GM12801 (cell line): ENCODE data around the gene SHISA8.

Experiments used
- TF ChIP-seq, protein P1 (sequence below): IDR thresholded peaks from one replicate; pipeline ENCODE4 v1.5.1; 2011; ENCODE audit warnings: control low read depth; ENCODE audit not compliant: insufficient read length; ENCODE audit errors: extremely low read depth

The SHISA8 gene

DNA sequence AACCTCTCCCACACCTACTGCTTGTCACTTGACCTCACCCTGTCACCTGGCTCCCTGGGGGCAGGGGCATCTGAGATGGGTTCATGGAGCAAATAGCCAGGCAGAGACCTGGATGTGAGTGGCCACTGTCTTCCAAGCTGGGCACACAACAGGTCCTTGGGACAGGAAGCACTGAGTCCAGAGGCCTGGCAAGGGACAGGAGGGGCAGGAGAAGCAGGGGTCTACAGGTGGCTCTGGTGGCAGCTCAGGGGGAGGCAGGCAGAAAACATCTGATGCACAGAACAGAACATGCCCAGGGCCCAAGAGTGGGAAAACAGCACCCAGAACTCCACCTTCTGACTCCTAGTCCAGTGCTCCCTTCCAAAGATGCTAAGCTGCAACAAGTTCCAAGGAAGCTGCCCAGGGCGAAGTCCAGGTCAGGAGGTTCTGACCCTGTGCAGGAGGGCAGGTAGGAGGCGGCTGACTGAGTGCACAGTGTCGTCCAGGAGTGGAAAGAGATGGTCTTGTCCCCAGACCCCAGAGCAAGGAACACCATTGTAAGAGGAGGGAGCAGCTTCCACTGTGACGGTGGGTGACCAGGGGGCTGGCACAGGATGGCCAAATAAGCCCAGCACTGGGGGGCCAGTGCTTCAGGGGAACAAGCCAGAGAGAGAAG is 8.2 kb upstream of the SHISA8 start:
- TF ChIP-seq, protein P1, sequence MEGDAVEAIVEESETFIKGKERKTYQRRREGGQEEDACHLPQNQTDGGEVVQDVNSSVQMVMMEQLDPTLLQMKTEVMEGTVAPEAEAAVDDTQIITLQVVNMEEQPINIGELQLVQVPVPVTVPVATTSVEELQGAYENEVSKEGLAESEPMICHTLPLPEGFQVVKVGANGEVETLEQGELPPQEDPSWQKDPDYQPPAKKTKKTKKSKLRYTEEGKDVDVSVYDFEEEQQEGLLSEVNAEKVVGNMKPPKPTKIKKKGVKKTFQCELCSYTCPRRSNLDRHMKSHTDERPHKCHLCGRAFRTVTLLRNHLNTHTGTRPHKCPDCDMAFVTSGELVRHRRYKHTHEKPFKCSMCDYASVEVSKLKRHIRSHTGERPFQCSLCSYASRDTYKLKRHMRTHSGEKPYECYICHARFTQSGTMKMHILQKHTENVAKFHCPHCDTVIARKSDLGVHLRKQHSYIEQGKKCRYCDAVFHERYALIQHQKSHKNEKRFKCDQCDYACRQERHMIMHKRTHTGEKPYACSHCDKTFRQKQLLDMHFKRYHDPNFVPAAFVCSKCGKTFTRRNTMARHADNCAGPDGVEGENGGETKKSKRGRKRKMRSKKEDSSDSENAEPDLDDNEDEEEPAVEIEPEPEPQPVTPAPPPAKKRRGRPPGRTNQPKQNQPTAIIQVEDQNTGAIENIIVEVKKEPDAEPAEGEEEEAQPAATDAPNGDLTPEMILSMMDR, result no peak

DNA sequence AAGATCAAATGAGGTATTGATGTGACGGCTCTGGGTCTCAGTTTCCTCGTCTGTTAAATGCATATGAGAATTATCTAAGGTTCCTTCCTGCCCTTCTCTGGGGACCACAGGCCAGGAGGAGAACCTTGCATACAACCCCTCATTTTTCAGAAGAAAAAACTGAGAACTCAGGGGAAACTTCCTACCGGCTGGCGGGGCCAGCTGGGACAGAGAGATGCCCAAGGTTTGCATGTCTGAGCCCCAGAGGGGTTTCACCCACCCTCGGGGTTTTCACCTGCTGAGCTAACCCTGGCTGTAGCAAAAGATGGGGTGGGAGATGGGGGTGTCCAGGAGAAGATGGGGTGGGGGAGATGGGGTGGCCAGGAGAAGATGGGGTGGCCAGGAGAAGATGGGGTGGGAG is 7.5 kb upstream of the SHISA8 start:
- TF ChIP-seq, protein P1, result no peak

DNA sequence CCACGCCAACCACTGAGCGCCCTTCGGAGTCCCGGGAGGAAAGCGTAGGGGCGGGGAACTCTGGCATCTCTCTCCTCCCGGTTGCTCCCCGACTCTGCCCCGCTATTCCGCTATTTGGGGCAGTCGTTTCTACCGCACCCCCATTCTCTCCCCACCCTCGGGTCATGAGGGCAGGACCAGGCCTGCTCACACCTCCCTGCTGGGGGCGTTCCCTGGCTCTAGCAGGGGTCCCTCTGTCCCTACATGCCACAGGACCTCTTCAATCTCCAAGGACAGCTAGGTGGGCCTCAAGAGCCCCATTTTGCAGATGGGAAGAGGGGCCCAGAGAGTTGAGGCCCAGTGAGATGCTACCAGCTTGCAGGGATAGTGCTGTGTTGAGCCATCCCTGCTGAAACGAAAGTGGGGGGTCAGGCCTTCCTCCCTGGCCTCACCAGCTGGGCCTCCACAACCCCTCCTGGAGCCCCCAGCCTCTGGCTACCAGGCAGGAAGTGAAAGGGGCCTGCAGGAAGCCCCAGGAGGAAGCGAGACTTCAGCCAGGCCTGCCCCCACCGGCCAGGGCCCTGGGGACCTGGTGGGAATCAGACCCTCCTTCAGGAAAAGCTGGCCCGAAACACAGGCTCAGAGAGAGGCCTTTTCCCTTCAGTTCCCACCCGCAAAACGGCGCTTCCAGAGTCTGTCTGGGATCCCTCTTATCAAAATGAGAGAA is 5.5 kb upstream of the SHISA8 start:
- TF ChIP-seq, protein P1, result no peak

DNA sequence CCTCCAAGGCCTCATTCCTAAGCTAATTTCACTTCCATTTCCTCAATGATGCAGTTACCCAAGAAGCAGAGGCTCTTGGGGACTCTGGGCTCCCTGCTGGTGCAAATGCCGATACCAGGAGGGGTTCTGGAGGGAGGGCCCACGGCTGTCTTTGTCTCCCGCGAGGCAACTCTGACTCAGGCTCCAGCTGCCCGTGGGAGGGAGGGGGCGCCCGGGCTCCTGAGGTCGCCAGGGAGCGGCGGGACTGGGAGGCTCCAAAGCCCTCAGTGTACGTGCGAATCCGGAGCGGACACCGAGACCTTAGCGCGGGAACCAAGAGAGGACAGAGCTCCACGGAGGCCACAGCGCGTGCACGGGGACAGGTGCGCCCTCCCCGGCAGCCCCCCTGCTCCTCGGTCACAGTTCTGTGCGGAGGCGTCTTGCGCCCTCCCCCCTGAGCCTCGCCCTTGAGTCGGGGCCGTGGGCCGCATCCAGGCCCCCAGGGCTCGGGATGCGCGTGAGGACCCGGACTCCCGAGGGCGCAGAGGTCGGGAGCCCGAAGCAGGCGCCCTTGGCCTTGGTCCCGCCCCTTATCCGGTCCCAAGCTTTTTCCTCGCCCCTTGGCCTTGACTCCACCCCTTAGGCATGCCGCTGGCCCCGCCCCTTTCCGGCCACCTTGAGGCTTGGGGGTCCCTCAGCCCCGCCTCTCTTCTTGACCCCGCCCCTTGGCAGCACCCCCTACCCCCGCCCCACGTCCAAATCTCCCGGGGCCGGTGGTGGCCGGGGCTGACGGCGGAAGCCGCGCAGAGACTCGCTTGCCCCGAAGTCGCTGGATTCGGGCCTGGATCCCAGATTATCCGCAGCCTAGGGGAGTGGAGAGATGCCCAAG is 4.7 kb upstream of the SHISA8 start:
- TF ChIP-seq, protein P1, result no peak

DNA sequence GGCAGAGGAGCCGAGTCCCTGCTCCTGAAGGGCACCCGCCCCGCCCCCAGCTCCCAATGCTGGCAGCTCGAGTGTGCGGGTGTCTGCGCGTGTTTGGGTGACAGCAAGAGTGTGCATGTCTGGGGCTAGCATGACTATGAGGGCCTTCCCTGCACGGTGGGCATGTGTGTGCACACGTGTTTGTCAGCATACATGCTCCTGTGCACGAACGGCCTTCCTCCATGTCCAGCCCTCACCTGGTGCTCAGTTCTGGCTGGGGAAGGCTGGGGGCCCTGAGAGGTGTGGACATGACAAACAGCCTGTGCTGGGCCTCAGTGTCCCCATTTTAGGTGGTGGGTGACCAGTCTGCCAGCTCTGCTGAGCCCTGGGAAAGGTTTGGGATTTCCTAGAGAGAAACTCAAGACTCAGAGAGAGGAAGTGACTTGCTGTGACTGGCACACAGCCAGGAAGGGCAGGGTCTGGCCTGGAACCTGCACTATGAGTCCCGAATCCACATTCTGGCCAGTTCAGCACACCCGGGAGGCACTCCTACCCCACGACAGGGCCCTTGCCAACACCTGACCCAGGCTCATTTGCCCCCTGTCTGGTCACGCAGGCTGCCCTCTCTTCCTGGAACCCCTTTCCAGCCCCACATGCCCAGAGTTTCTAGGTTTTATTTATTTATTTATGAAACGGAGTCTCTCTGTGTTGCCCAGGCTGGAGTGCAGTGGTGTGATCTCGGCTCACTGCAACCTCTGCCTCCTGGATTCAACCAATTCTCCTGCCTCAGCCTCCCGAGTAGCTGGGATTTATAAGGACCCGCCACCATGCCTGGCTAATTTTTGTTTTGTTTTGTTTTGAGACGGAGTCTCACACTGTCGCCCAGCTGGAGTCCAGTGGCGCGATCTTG is 3.3 kb upstream of the SHISA8 start:
- TF ChIP-seq, protein P1, result no peak

DNA sequence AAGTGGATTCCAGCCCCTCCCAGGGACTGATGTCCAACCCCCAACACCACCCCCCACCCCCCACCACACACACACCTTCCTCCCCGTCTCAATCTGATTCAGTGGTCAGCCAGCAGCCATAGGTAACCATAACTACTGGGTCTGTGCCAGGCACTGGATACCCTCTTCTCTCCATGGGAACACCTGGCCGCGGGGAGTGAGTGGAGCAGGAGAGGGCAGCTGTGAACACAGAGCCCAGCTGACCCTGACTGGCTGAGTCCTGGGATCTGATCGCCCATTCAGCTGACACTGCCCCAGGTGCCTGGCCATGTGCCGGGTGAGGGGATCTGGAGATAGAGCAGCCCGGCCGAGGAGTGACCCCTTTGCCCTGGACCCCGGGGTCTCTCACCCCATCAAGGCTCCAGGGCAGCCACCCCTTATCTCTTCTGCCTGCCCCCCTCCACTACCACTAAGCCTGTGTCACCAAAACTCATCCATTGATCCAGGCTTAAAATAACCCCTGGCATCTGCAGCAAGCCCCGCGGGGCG is 2.6 kb upstream of the SHISA8 start:
- TF ChIP-seq, protein P1, result no peak
